Nephron (organoid): ENCODE results near the gene CLDN7.

ENCODE experiments used
- H3K27ac Mint-ChIP-seq, 3 experiments: 2 replicates each; pipeline ENCODE4 v1.8.0; 2020; ENCODE audit warnings: mixed read lengths in 3 of 3, mild to moderate bottlenecking in 2 of 3, moderate library complexity in 1 of 3
- H3K27me3 Mint-ChIP-seq: 2 replicates; pipeline ENCODE4 v1.8.0; 2021; ENCODE audit warnings: low read depth, mild to moderate bottlenecking, moderate library complexity, mixed read lengths
- H3K36me3 Mint-ChIP-seq: 2 replicates; pipeline ENCODE4 v1.8.0; 2020; ENCODE audit warnings: low read depth, mixed read lengths
- H3K4me1 Mint-ChIP-seq: 2 replicates; pipeline ENCODE4 v1.8.0; 2020; ENCODE audit warnings: mixed read lengths
- H3K4me3 Mint-ChIP-seq, 3 experiments: 2 replicates each; pipeline ENCODE4 v1.8.0; 2020; ENCODE audit warnings: mild to moderate bottlenecking in 3 of 3, mixed read lengths in 3 of 3, moderate library complexity in 2 of 3
- H3K9me3 Mint-ChIP-seq: 2 replicates; pipeline ENCODE4 v1.8.0; 2020; ENCODE audit warnings: mixed read lengths
- TF ChIP-seq, protein P1 (sequence below), 3 experiments: fragments of 200-600 bp; sonication (generic); IDR thresholded peaks; one replicate each; pipeline ENCODE4 v1.5.0; 2021; ENCODE audit warnings: antibody characterized with exemption in 3 of 3; ENCODE audit not compliant: unreplicated experiment in 3 of 3

Gene CLDN7

DNA sequence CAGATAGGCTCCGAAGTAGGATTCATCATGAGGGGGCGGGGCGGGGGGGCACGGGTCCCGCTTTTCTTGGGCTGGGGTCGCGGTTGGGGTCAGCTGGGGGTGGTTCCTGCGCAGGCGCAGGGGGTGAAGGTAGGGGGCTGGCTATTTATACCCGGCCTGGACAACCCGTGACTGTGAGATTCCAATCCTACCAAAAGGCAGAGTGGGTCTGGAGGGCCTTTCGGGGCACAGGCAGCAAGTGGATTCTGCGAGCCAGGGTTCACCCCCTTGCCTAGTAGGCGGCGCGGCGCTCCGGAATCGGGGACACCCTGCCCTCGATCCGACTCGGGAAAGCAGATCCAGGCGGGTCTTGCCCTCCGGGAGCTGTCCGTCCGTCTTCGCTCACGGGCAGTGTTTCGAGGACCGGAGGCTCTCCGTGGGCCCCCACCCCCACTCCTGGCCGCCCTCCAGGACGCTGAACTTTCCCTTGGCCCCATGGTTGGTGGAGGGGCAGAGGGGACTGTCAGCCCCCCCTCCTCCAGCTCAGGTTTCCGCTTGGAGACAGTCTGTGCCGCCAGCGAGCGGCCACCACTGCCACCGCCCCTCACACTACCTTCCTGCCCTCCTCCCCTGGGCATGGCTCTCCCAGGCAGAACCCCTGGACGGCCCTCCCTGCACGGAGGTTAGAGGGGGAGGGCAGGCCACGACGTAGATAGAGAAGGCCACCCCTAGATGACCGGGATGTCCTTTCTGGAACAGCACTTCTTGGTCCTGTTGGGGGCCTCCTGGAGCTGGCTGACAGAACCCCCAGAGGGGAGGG is 19.9 kb upstream of the CLDN7 start:
- TF ChIP-seq, protein P1, sequence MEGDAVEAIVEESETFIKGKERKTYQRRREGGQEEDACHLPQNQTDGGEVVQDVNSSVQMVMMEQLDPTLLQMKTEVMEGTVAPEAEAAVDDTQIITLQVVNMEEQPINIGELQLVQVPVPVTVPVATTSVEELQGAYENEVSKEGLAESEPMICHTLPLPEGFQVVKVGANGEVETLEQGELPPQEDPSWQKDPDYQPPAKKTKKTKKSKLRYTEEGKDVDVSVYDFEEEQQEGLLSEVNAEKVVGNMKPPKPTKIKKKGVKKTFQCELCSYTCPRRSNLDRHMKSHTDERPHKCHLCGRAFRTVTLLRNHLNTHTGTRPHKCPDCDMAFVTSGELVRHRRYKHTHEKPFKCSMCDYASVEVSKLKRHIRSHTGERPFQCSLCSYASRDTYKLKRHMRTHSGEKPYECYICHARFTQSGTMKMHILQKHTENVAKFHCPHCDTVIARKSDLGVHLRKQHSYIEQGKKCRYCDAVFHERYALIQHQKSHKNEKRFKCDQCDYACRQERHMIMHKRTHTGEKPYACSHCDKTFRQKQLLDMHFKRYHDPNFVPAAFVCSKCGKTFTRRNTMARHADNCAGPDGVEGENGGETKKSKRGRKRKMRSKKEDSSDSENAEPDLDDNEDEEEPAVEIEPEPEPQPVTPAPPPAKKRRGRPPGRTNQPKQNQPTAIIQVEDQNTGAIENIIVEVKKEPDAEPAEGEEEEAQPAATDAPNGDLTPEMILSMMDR (IDR thresholded peaks at IDR 0.05; ENCODE audit: unreplicated experiment in 3 of 3), result no peak
- Mint-ChIP-seq H3K4me3 (peak overlapping the region; percentile 86 to 87 (median 86)), H3K9me3 (no peaks in the 10 kb centered on the region), H3K27me3 (peaks cover 26% of the 10 kb centered on the region), H3K36me3 (peaks cover 3% of the 10 kb centered on the region), H3K27ac (no peak overlapping the region), H3K4me1 (peaks cover 16% of the 10 kb centered on the region)

DNA sequence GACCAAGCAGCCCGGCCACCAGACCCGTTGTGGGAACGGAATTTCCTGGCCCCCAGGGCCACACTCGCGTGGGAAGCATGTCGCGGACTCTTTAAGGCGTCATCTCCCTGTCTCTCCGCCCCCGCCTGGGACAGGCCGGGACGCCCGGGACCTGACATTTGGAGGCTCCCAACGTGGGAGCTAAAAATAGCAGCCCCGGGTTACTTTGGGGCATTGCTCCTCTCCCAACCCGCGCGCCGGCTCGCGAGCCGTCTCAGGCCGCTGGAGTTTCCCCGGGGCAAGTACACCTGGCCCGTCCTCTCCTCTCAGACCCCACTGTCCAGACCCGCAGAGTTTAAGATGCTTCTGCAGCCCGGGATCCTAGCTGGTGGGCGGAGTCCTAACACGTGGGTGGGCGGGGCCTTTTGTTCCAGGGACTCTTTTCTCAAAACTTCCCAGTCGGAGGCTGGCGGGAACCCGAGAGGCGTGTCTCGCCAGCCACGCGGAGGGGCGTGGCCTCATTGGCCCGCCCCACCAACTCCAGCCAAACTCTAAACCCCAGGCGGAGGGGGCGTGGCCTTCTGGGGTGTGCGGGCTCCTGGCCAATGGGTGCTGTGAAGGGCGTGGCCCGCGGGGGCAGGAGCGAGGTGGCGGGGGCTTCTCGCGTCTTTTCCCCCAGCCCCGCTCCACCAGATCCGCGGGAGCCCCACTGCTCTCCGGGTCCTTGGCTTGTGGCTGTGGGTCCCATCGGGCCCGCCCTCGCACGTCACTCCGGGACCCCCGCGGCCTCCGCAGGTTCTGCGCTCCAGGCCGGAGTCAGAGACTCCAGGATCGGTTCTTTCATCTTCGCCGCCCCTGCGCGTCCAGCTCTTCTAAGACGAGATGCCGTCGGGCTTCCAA is 19.0 kb upstream of the CLDN7 start, which contains the start of gene SLC2A4:
Gene SLC2A4, plus strand, starts transcription at position 645 of the 879 bp plus-strand sequence. Its CDS starts 217 bp downstream, at position 862.
- peaks cover 2% of the 10 kb centered on the region for H3K36me3 Mint-ChIP-seq
- peaks cover 20% of the 10 kb centered on the region for H3K27me3 Mint-ChIP-seq
- H3K4me3 Mint-ChIP-seq, result peak within 1 kb of the TSS; percentile 86 to 87 (median 86)
- TF ChIP-seq, protein P1 (IDR thresholded peaks at IDR 0.05; ENCODE audit: unreplicated experiment in 3 of 3), result no peak
- peaks cover 16% of the 10 kb centered on the region for H3K4me1 Mint-ChIP-seq
- no peaks in the 10 kb centered on the region for H3K9me3 Mint-ChIP-seq
- peak within 1 kb of the TSS in 2 of 3 experiments; percentile 47 to 76 for H3K27ac Mint-ChIP-seq

DNA sequence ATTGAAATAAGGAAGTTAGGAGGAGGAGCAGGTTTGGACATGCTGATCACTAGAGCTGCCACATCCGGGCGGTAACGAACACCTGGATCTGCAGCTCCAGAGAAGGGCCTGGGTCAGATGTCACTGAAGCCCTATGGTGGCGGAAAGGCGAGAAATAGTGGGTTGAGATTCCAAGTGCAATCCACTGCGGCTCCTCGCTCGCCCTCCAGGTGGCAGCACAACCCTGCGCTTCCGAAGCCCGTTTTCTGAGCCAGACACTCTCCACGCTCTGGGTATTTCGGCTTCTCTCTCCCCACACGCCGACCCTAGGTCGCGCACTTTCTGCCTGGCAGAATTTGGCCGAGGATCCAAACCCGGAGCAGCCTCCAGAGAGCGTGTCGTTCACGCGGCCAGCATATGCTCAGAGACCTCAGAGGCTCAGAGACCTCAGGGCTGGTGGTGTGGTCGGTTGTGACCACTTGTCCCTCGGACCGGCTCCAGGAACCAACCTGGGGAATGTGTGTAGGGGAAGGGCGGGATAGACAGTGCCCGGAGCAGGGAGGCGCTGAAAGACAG is 18.3 kb upstream of the CLDN7 start:
- Mint-ChIP-seq H3K27me3 (peaks cover 19% of the 10 kb centered on the region), H3K4me1 (peaks cover 16% of the 10 kb centered on the region), H3K4me3 (peak overlapping the region; percentile 86 to 87 (median 86)), H3K36me3 (no peaks in the 10 kb centered on the region), H3K27ac (peak overlapping the region in 2 of 3 experiments; percentile 47 to 61), H3K9me3 (no peaks in the 10 kb centered on the region)
- TF ChIP-seq, protein P1 (IDR thresholded peaks at IDR 0.05; ENCODE audit: unreplicated experiment in 3 of 3), result peak; percentile 81 to 86 (median 82)

DNA sequence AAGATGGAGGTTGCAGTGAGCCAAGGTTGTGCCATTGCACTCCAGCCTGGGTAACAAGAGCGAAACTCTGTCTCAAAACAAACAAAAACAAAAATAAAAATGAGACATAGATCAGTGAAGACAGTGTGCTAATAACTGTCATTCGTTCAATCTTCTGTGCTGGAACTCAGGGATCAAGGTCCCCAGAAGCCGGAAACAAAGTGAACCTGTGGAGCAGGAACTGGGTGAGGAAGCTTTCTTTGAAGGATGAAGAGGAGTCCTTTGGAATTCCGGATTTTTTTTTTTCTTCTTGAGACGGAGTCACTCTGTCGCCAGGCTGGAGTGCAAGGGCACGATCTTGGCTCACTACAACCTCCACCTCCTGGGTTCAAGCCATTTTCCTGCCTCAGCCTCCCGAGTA is 17.2 kb upstream of the CLDN7 start:
- Mint-ChIP-seq H3K4me3 (no peak overlapping the region), H3K4me1 (peaks cover 16% of the 10 kb centered on the region), H3K27me3 (peaks cover 21% of the 10 kb centered on the region), H3K9me3 (no peaks in the 10 kb centered on the region), H3K36me3 (no peaks in the 10 kb centered on the region), H3K27ac (no peak overlapping the region)
- TF ChIP-seq, protein P1 (IDR thresholded peaks at IDR 0.05; ENCODE audit: unreplicated experiment in 3 of 3), result no peak

GRCh38 chr17:7266784-7267183 is 4.5 kb upstream of the CLDN7 start:
- Mint-ChIP-seq H3K9me3 (no peaks in the 10 kb centered on the region), H3K27me3 (peaks cover 63% of the 10 kb centered on the region), H3K36me3 (no peaks in the 10 kb centered on the region), H3K4me1 (peaks cover 11% of the 10 kb centered on the region), H3K4me3 (no peak overlapping the region), H3K27ac (no peak overlapping the region)
- TF ChIP-seq, protein P1 (IDR thresholded peaks at IDR 0.05; ENCODE audit: unreplicated experiment in 3 of 3), result no peak
